DND-41 (cell line): ENCODE measurements around the gene DUSP10.

Experiments used
- EZH2 ChIP-seq: IDR thresholded peaks from 3 replicates; pipeline ENCODE4 v1.6.1; 2012; ENCODE audit warnings: borderline replicate concordance, low read depth, mild to moderate bottlenecking, moderate library complexity, low read length, inconsistent platforms; ENCODE audit not compliant: severe bottlenecking
- TF ChIP-seq, protein P1 (sequence below): IDR thresholded peaks from 2 replicates; pipeline ENCODE4 v1.5.1; 2012; ENCODE audit warnings: borderline replicate concordance, low read length, moderate library complexity, mild to moderate bottlenecking; ENCODE audit not compliant: poor library complexity, severe bottlenecking; ENCODE audit errors: extremely low read depth

DNA sequence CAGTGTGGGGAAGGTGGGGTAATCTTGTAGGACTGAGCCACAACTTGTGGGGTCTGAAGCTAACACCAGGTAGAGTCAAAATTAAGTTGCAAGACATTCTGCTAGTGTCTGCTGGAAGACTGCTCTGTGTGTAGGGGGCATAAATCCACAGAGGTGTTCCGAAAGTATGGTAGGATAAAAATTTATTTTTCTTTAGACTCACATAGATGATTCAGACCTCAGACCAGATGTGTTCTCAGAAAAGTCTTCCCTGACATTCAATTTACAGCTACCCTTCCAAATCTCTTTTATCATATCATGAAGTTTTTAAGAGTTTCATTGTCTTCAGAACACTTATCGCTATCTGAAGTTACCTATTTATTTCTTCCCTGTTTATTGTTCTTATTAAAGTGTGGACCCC is 21.3 kb downstream of the DUSP10 start:
- TF ChIP-seq, protein P1, sequence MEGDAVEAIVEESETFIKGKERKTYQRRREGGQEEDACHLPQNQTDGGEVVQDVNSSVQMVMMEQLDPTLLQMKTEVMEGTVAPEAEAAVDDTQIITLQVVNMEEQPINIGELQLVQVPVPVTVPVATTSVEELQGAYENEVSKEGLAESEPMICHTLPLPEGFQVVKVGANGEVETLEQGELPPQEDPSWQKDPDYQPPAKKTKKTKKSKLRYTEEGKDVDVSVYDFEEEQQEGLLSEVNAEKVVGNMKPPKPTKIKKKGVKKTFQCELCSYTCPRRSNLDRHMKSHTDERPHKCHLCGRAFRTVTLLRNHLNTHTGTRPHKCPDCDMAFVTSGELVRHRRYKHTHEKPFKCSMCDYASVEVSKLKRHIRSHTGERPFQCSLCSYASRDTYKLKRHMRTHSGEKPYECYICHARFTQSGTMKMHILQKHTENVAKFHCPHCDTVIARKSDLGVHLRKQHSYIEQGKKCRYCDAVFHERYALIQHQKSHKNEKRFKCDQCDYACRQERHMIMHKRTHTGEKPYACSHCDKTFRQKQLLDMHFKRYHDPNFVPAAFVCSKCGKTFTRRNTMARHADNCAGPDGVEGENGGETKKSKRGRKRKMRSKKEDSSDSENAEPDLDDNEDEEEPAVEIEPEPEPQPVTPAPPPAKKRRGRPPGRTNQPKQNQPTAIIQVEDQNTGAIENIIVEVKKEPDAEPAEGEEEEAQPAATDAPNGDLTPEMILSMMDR = no peak
- no peak for TF ChIP-seq EZH2
